OCI-LY3 (cell line): ENCODE results near the gene PRKCE.

ENCODE experiments used
- H2AFZ ChIP-seq: fragments of 200-600, 300-600 bp; shearing (Covaris generic); 2 replicates; pipeline ENCODE4 v1.6.0; 2014; ENCODE audit warnings: antibody characterized with exemption, low read depth, low read length
- H3K27ac ChIP-seq: fragments of 200-600, 300-600 bp; sonication (generic); 2 replicates; pipeline ENCODE4 v1.5.1; 2014; ENCODE audit warnings: mild to moderate bottlenecking, low read length, moderate library complexity, mixed read lengths
- H3K27me3 ChIP-seq: fragments of 200-600, 300-600 bp; sonication (generic); 2 replicates; pipeline ENCODE4 v1.6.1; 2014; ENCODE audit warnings: low read depth, low read length, mixed read lengths
- H3K36me3 ChIP-seq: fragments of 200-600, 300-600 bp; sonication (generic); replicated peaks from 2 replicates; pipeline ENCODE3; 2014; ENCODE audit warnings: low read depth, low read length, mixed read lengths
- H3K4me1 ChIP-seq: fragments of 300-600, 200-600 bp; sonication (generic); 2 replicates; pipeline ENCODE4 v1.6.1; 2014; ENCODE audit warnings: low read length, mixed read lengths
- H3K4me2 ChIP-seq: fragments of 200-600, 300-600 bp; sonication (generic); 2 replicates; pipeline ENCODE4 v1.6.1; 2014; ENCODE audit warnings: low read length, mixed read lengths
- H3K4me3 ChIP-seq: fragments of 300-600, 200-600 bp; sonication (generic); 2 replicates; pipeline ENCODE4 v1.5.1; 2014; ENCODE audit warnings: antibody characterized with exemption, mild to moderate bottlenecking, low read length, moderate library complexity
- H3K79me2 ChIP-seq: fragments of 300-600, 200-600 bp; shearing (Covaris generic); 2 replicates; pipeline ENCODE4 v1.6.1; 2014; ENCODE audit warnings: mild to moderate bottlenecking, low read length, mixed read lengths
- H3K9ac ChIP-seq: fragments of 300-600, 200-600 bp; shearing (Covaris generic); 2 replicates; pipeline ENCODE4 v1.6.0; 2014; ENCODE audit warnings: mild to moderate bottlenecking, low read length, moderate library complexity
- H3K9me3 ChIP-seq: fragments of 200-600, 300-600 bp; shearing (Covaris generic); 2 replicates; pipeline ENCODE4 v1.6.1; 2014; ENCODE audit warnings: low read length, mixed read lengths; ENCODE audit not compliant: insufficient read depth
- H4K20me1 ChIP-seq: fragments of 200-600, 300-600 bp; sonication (generic); 2 replicates; pipeline ENCODE4 v1.6.1; 2016; ENCODE audit warnings: low read length, mixed read lengths; ENCODE audit not compliant: insufficient read depth
- EZH2phosphoT487 ChIP-seq: fragments of 200-600 bp; shearing (Covaris generic); IDR thresholded peaks from 2 replicates; pipeline ENCODE4 v1.6.1; 2018; ENCODE audit warnings: antibody characterized with exemption, mixed run types, low read depth
- TF ChIP-seq, protein P1 (sequence below): fragments of 200-600, 300-600 bp; sonication (generic); IDR thresholded peaks from 2 replicates; pipeline ENCODE4 v1.5.1; 2014; ENCODE audit warnings: antibody characterized with exemption, low read length, low read depth

The PRKCE gene

GRCh38 chr2:46232860-46233259 lies 581.4 kb downstream of the PRKCE start:
- TF ChIP-seq, protein P1, sequence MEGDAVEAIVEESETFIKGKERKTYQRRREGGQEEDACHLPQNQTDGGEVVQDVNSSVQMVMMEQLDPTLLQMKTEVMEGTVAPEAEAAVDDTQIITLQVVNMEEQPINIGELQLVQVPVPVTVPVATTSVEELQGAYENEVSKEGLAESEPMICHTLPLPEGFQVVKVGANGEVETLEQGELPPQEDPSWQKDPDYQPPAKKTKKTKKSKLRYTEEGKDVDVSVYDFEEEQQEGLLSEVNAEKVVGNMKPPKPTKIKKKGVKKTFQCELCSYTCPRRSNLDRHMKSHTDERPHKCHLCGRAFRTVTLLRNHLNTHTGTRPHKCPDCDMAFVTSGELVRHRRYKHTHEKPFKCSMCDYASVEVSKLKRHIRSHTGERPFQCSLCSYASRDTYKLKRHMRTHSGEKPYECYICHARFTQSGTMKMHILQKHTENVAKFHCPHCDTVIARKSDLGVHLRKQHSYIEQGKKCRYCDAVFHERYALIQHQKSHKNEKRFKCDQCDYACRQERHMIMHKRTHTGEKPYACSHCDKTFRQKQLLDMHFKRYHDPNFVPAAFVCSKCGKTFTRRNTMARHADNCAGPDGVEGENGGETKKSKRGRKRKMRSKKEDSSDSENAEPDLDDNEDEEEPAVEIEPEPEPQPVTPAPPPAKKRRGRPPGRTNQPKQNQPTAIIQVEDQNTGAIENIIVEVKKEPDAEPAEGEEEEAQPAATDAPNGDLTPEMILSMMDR, result no peak
- no peak for TF ChIP-seq EZH2phosphoT487
- Histone ChIP-seq H3K9me3 (no peaks in the 10 kb centered on the region), H3K36me3 (no peaks in the 10 kb centered on the region), H3K27ac (no peak overlapping the region), H3K9ac (no peak overlapping the region), H2AFZ (no peak overlapping the region), H3K4me2 (no peak overlapping the region), H3K79me2 (no peaks in the 10 kb centered on the region), H3K4me3 (no peak overlapping the region), H4K20me1 (no peaks in the 10 kb centered on the region), H3K4me1 (peaks cover 46% of the 10 kb centered on the region), H3K27me3 (no peaks in the 10 kb centered on the region)

- Histone ChIP-seq H3K27ac (no peak overlapping the region), H4K20me1 (no peaks in the 10 kb centered on the region), H2AFZ (no peak overlapping the region), H3K9me3 (no peaks in the 10 kb centered on the region), H3K9ac (no peak overlapping the region), H3K4me3 (no peak overlapping the region), H3K4me2 (no peak overlapping the region), H3K27me3 (no peaks in the 10 kb centered on the region), H3K36me3 (no peaks in the 10 kb centered on the region), H3K79me2 (no peaks in the 10 kb centered on the region), H3K4me1 (peaks cover 25% of the 10 kb centered on the region)
- TF ChIP-seq, protein P1, result no peak
- TF ChIP-seq EZH2phosphoT487, result no peak
Observed at GRCh38 chr2:46236006-46236875, 584.8 kb downstream of the PRKCE start.

GRCh38 chr2:46236876-46237859 lies 585.7 kb downstream of the PRKCE start:
- no peaks in the 10 kb centered on the region for H3K9me3 ChIP-seq
- no peak overlapping the region for H3K4me2 ChIP-seq
- H3K4me1 ChIP-seq, result peaks cover 22% of the 10 kb centered on the region
- H3K9ac ChIP-seq, result no peak overlapping the region
- H3K27me3 ChIP-seq, result no peaks in the 10 kb centered on the region
- no peaks in the 10 kb centered on the region for H3K79me2 ChIP-seq
- H3K27ac ChIP-seq, result no peak overlapping the region
- no peaks in the 10 kb centered on the region for H3K36me3 ChIP-seq
- H4K20me1 ChIP-seq, result no peaks in the 10 kb centered on the region
- TF ChIP-seq EZH2phosphoT487, result no peak
- TF ChIP-seq, protein P1, result no peak
- H3K4me3 ChIP-seq, result no peak overlapping the region
- no peak overlapping the region for H2AFZ ChIP-seq
